ENCODE data around the gene TPCN2. TPM values are rescaled to one million over a fixed set of nuclear protein-coding genes. Genes with fewer than 3 reads are reported as not detected.
"Not testable (repeated sequence)": the region's sequence is repeated elsewhere in the genome, so short reads cannot be mapped to it uniquely, and the experiment has no call there.

The TPCN2 gene
- total RNA-seq, 3 donors from 2014 or later = 19.5 to 37.4 (median 20.7) TPM

DNA sequence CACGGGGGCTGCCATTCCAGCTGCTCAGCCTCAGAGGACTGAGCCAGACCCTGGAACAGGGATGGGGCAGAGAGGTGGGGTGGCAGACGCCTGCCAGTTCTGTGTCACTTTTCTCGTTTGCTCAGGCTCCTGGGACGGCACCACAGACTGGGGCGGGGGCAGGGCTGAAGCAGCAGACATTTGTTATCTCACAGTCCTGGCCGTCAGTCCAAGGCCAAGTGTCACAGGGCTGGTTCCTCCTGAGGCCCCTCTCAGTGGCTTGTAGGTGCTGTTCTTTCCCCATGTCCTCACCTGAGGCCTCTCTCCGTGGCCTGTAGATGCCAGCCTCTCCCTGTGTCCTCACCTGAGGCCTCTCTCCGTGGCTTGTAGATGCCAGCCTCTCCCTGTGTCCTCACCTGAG is 24.7 kb downstream of the TPCN2 start:
- ATAC-seq (no peak), DNase-seq (no peak)
- H3K9me3 ChIP-seq = no peaks in the 10 kb centered on the region

GRCh38 chr11:69074375-69075140 is 25.8 kb downstream of the TPCN2 start:
- H3K9me3 ChIP-seq = no peaks in the 10 kb centered on the region
- H3K4me1 ChIP-seq (ENCODE audit: low read depth) = no peaks in the 10 kb centered on the region

More for the DNA sequence above, 24.7 kb downstream of the TPCN2 start:
- no peak overlapping the region for H3K4me3 ChIP-seq
- intact Hi-C loops (cut with DNase I, micrococcal nuclease) = no loop called here
- H3K36me3 ChIP-seq (ENCODE audit: low read depth) = no peaks in the 10 kb centered on the region
- H3K4me1 ChIP-seq (ENCODE audit: low read depth) = no peaks in the 10 kb centered on the region
- TF ChIP-seq, protein P1, sequence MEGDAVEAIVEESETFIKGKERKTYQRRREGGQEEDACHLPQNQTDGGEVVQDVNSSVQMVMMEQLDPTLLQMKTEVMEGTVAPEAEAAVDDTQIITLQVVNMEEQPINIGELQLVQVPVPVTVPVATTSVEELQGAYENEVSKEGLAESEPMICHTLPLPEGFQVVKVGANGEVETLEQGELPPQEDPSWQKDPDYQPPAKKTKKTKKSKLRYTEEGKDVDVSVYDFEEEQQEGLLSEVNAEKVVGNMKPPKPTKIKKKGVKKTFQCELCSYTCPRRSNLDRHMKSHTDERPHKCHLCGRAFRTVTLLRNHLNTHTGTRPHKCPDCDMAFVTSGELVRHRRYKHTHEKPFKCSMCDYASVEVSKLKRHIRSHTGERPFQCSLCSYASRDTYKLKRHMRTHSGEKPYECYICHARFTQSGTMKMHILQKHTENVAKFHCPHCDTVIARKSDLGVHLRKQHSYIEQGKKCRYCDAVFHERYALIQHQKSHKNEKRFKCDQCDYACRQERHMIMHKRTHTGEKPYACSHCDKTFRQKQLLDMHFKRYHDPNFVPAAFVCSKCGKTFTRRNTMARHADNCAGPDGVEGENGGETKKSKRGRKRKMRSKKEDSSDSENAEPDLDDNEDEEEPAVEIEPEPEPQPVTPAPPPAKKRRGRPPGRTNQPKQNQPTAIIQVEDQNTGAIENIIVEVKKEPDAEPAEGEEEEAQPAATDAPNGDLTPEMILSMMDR (IDR thresholded peaks at IDR 0.05) = no peak

DNA sequence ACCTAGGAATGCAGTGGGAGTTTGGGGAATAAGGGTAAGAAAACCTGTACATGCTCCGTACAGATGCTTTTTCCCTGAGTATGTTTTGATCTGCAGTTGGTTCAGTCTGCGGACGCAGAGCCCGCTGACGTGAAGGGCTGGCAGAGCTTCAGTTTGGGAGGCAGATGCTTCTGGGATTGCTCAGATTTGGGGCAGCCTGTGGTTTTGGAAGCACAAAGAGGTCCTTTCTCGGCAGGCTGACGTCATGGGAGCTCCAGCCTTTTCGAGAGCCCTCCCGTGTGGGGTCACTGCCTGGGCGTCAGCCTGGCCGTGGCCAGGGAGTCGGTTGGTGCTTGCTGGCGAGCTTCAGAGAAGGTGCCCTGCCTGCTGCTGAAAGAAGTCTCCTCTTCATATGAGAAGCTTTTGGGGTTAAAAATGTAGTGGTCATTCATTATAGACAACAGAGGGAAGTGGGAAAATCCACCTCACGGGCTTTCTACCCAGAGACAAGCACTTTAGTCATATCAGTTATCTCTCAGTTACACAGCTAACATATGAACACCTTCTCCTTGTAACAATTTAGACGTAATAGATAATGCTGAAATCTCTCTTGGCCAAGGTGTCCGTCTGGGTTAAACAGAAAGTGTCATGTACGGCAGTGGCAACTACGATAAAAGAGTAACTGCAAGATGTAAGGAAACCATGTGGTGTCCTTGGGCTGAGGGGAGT is 26.8 kb downstream of the TPCN2 start:
- H3K4me3 ChIP-seq = no peak overlapping the region
- no peaks in the 10 kb centered on the region for H3K4me1 ChIP-seq (ENCODE audit: low read depth)
- DNase-seq = peak; percentile 57 to 80 (median 58)
- ATAC-seq = peak; percentile 49
- no peaks in the 10 kb centered on the region for H3K36me3 ChIP-seq (ENCODE audit: low read depth)
- intact Hi-C loops (cut with DNase I, micrococcal nuclease) = no loop called here
- TF ChIP-seq, protein P1 (IDR thresholded peaks at IDR 0.05) = no peak
- H3K9me3 ChIP-seq = no peaks in the 10 kb centered on the region

More at GRCh38 chr11:69074375-69075140, 25.8 kb downstream of the TPCN2 start:
- TF ChIP-seq, protein P1 (IDR thresholded peaks at IDR 0.05) = no peak
- Histone ChIP-seq H3K4me3 (no peak overlapping the region), H3K36me3 (ENCODE audit: low read depth) (no peaks in the 10 kb centered on the region)
- ATAC-seq = no peak
- DNase-seq = no peak
- intact Hi-C loops (cut with DNase I, micrococcal nuclease) = no loop called here

DNA sequence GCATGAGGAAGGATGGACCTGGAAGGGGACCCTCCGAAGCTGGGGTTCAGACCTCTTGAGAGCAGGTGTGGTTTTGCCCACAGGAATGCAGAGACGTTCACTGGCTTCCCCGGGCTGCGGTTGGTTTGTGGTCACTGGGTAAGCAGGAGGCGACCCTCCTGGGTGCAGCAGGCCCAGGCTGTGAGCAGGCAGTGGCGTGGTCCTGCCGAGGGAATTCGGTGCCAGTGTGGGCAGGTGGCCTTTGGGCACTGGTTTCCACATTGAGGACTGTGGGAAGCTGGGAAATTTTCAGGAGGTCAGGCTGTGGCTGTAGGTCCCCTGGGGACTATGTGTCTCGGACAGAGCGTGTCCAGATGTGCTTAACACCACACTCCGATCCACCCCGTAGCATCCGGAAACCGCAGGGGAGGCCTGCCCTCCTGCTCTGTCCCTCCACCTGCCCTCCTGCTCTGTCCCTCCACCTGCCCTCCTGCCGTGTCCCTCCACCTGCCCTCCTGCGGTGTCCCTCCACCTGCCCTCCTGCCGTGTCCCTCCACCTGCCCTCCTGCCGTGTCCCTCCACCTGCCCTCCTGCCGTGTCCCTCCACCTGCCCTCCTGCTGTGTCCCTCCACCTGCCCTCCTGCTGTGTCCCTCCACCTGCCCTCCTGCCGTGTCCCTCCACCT is 27.5 kb downstream of the TPCN2 start:
- Histone ChIP-seq H3K36me3 (ENCODE audit: low read depth) (no peaks in the 10 kb centered on the region), H3K4me3 (no peak overlapping the region), H3K9me3 (no peaks in the 10 kb centered on the region), H3K4me1 (ENCODE audit: low read depth) (no peaks in the 10 kb centered on the region)
- ATAC-seq (no peak), DNase-seq (no peak)
- TF ChIP-seq, protein P1 (IDR thresholded peaks at IDR 0.05) = no peak
- intact Hi-C loops (cut with DNase I, micrococcal nuclease) = no loop called here

- ATAC-seq; H3K36me3 ChIP-seq (ENCODE audit: low read depth); H3K4me1 ChIP-seq (ENCODE audit: low read depth); intact Hi-C loops (cut with DNase I, micrococcal nuclease); H3K4me3 ChIP-seq; DNase-seq; H3K9me3 ChIP-seq: not testable (repeated sequence)
Observed at GRCh38 chr11:69076977-69077376, 28.2 kb downstream of the TPCN2 start.

DNA sequence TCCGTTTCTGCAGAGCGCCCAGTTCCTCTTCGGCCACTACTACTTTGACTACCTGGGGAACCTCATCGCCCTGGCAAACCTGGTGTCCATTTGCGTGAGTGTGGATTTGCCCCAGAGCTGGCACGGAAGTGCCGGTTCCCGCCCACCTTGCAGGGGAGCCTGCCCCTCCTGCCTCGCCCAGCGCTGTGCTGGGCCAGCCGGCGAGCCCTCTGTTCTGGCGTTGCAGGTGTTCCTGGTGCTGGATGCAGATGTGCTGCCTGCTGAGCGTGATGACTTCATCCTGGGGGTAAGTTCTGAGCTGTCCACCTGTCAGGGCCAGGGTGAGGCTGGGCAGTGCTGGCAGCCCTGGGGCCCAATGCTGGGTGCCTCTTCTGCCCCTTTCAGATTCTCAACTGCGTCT is 29.8 kb downstream of the TPCN2 start:
- DNase-seq (no peak), ATAC-seq (no peak)
- TF ChIP-seq, protein P1 (IDR thresholded peaks at IDR 0.05) = no peak
- intact Hi-C loops (cut with DNase I, micrococcal nuclease) = no loop called here
- no peak overlapping the region for H3K4me3 ChIP-seq
- H3K4me1 ChIP-seq (ENCODE audit: low read depth) = no peaks in the 10 kb centered on the region
- H3K9me3 ChIP-seq = no peaks in the 10 kb centered on the region
- no peaks in the 10 kb centered on the region for H3K36me3 ChIP-seq (ENCODE audit: low read depth)

All from mucosa of descending colon (tissue), 3 donors.